Measurements from ENCODE around the gene DUSP1.

DUSP1 gene

DNA sequence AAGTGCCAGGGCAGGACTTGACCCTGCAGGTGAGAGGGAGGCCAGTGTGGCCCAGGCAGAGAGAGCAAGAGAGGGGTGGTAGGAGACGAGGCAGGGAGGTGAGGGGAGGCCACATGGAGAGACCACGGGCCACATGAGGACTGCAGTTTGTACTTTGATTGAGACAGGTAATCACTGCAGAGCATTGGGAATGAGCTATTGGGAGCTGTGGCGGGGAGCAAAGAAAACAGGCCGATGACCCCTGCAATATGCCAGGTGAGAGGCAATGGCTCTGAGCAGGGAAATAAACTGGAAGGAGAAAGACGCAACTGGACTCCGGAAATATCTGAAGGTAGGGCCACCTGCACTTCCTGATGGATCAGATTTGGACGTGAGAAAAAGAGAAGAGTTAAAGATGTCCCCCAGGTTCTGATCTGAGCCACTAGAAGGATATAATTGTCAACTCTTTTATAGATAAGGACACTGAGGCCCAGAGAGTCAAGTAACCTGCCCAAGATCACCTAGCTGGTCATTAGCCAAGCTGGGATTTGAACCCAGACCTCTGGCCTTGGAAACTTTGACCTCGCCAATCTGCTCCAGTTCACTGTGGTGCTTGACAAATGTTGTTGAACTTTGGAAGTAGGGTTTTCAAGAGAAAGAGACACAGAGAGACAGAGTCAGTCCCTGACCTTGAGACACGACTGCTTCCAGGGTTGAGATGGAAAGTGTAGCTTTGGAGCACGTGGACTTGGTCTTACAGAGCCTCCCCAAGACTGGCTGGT lies 42.3 kb downstream of the DUSP1 start:
- Histone ChIP-seq H3K9me3 (ENCODE audit: insufficient read depth, low read depth, low read length) (no peaks in the 10 kb centered on the region), H3K4me1 (ENCODE audit: insufficient read depth, low read length, poor library complexity, severe bottlenecking) (no peaks in the 10 kb centered on the region), H3K4me2 (ENCODE audit: low read depth, low read length, poor library complexity, severe bottlenecking) (no peak overlapping the region), H2AFZ (ENCODE audit: low read length) (no peak overlapping the region), H3K79me2 (ENCODE audit: insufficient read depth, low read length) (no peaks in the 10 kb centered on the region), H3K9ac (ENCODE audit: low read depth, low read length, poor library complexity, severe bottlenecking) (no peak overlapping the region), H3K27me3 (ENCODE audit: insufficient read depth, low read length, poor library complexity, severe bottlenecking) (no peaks in the 10 kb centered on the region), H3K9me2 (replicated peaks; ENCODE audit: low read depth, low read length) (no peaks in the 10 kb centered on the region), H4K20me1 (ENCODE audit: insufficient read depth, low read length, poor library complexity, severe bottlenecking) (no peaks in the 10 kb centered on the region), H3K36me3 (ENCODE audit: insufficient read depth, low read length) (no peaks in the 10 kb centered on the region), H3K4me3 (ENCODE audit: low read length, poor library complexity, severe bottlenecking) (no peak overlapping the region), H3F3A (ENCODE audit: low read depth) (no peaks in the 10 kb centered on the region)
- no peak for TF ChIP-seq EZH2phosphoT487 (IDR thresholded peaks at IDR 0.05; ENCODE audit: borderline replicate concordance)
- TF ChIP-seq, protein P1, sequence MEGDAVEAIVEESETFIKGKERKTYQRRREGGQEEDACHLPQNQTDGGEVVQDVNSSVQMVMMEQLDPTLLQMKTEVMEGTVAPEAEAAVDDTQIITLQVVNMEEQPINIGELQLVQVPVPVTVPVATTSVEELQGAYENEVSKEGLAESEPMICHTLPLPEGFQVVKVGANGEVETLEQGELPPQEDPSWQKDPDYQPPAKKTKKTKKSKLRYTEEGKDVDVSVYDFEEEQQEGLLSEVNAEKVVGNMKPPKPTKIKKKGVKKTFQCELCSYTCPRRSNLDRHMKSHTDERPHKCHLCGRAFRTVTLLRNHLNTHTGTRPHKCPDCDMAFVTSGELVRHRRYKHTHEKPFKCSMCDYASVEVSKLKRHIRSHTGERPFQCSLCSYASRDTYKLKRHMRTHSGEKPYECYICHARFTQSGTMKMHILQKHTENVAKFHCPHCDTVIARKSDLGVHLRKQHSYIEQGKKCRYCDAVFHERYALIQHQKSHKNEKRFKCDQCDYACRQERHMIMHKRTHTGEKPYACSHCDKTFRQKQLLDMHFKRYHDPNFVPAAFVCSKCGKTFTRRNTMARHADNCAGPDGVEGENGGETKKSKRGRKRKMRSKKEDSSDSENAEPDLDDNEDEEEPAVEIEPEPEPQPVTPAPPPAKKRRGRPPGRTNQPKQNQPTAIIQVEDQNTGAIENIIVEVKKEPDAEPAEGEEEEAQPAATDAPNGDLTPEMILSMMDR (conservative IDR thresholded peaks at IDR 0.05; ENCODE audit: low read length), result no peak

DNA sequence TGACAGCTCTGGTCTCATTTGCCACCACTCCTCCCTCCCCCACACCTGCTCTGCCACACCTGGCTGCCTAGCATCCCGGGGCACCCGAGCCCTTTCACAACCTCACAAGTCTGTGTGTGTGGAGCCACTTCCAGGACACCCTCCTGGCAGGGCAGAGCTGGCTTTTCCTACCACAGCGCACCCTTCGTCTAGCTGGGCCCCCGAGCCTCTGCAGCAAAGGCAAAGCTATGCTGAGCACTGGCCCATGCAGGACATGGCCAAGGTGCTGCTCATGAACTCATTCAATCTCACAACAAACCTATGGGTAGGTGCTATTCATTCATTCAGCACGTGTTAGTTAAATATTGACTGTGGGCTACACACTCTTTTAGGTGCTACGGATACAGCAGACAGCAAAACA lies 43.4 kb downstream of the DUSP1 start:
- Histone ChIP-seq H3K27me3 (ENCODE audit: insufficient read depth, low read length, poor library complexity, severe bottlenecking) (no peaks in the 10 kb centered on the region), H3F3A (ENCODE audit: low read depth) (no peaks in the 10 kb centered on the region), H3K9me2 (replicated peaks; ENCODE audit: low read depth, low read length) (no peaks in the 10 kb centered on the region), H2AFZ (ENCODE audit: low read length) (no peak overlapping the region), H3K36me3 (ENCODE audit: insufficient read depth, low read length) (no peaks in the 10 kb centered on the region), H3K9ac (ENCODE audit: low read depth, low read length, poor library complexity, severe bottlenecking) (no peak overlapping the region), H3K4me2 (ENCODE audit: low read depth, low read length, poor library complexity, severe bottlenecking) (no peak overlapping the region), H3K9me3 (ENCODE audit: insufficient read depth, low read depth, low read length) (no peaks in the 10 kb centered on the region), H3K79me2 (ENCODE audit: insufficient read depth, low read length) (no peaks in the 10 kb centered on the region), H4K20me1 (ENCODE audit: insufficient read depth, low read length, poor library complexity, severe bottlenecking) (no peaks in the 10 kb centered on the region), H3K4me1 (ENCODE audit: insufficient read depth, low read length, poor library complexity, severe bottlenecking) (no peaks in the 10 kb centered on the region), H3K4me3 (ENCODE audit: low read length, poor library complexity, severe bottlenecking) (no peak overlapping the region)
- TF ChIP-seq, protein P1 (conservative IDR thresholded peaks at IDR 0.05; ENCODE audit: low read length), result no peak
- TF ChIP-seq EZH2phosphoT487 (IDR thresholded peaks at IDR 0.05; ENCODE audit: borderline replicate concordance), result no peak

DNA sequence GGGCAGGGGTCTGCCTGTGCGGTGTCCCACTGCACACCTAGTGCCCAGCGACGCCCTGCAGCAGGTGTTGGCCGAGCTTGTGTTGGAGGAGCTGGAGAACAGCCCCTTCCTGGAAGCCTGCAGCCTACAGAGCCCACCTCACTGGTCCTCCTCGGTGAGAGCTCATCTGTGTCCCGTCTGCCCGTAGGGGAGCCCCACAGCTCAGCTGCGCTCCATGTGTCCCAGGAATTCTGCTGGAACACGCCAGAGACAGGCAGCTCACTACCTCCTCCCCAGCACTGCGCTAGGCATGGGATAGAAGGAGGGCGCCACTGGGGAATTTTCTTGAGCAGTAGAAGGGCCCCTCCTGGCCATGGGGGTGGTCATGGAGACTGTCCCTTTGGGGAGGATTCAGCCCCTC lies 44.0 kb downstream of the DUSP1 start:
- no peak for TF ChIP-seq EZH2phosphoT487 (IDR thresholded peaks at IDR 0.05; ENCODE audit: borderline replicate concordance)
- TF ChIP-seq, protein P1 (conservative IDR thresholded peaks at IDR 0.05; ENCODE audit: low read length), result no peak
- no peaks in the 10 kb centered on the region for H3K79me2 ChIP-seq (ENCODE audit: insufficient read depth, low read length)

More for the DNA sequence above, 44.0 kb downstream of the DUSP1 start:
- H3K4me3 ChIP-seq (ENCODE audit: low read length, poor library complexity, severe bottlenecking), result no peak overlapping the region
- no peaks in the 10 kb centered on the region for H3K36me3 ChIP-seq (ENCODE audit: insufficient read depth, low read length)
- no peaks in the 10 kb centered on the region for H3K4me1 ChIP-seq (ENCODE audit: insufficient read depth, low read length, poor library complexity, severe bottlenecking)
- no peak overlapping the region for H3K4me2 ChIP-seq (ENCODE audit: low read depth, low read length, poor library complexity, severe bottlenecking)
- H3K9me2 ChIP-seq (replicated peaks; ENCODE audit: low read depth, low read length), result no peaks in the 10 kb centered on the region
- no peak overlapping the region for H2AFZ ChIP-seq (ENCODE audit: low read length)
- H3K9me3 ChIP-seq (ENCODE audit: insufficient read depth, low read depth, low read length), result no peaks in the 10 kb centered on the region
- H4K20me1 ChIP-seq (ENCODE audit: insufficient read depth, low read length, poor library complexity, severe bottlenecking), result no peaks in the 10 kb centered on the region
- H3F3A ChIP-seq (ENCODE audit: low read depth), result no peaks in the 10 kb centered on the region
- no peaks in the 10 kb centered on the region for H3K27me3 ChIP-seq (ENCODE audit: insufficient read depth, low read length, poor library complexity, severe bottlenecking)
- no peak overlapping the region for H3K9ac ChIP-seq (ENCODE audit: low read depth, low read length, poor library complexity, severe bottlenecking)
